Activated naive CD4-positive, alpha-beta T cell treated with anti-CD3 and anti-CD28 coated beads for 36 hours (primary cell): ENCODE results near the gene BMAL2. TPM values are rescaled to one million over a fixed set of nuclear protein-coding genes. Genes with fewer than 3 reads are reported as not detected.
A peak's percentile ranks its signal among the peaks of the same experiment; 100 is the strongest.

ENCODE experiments used
- CTCF ChIA-PET: fragments of 350-600 bp; sonication (Branson Sonifier 250); formaldehyde crosslinking; loops from one replicate; lab custom pipeline; 2021; ENCODE audit warnings: antibody characterized with exemption; lab: Charles Lee
- DNase-seq: peaks from one replicate; pipeline ENCODE4 v3.0.0-alpha.2; 2020
- H3K27ac Mint-ChIP-seq: one replicate; pipeline ENCODE4 v1.8.0; 2021; ENCODE audit warnings: mild to moderate bottlenecking, mixed read lengths
- H3K27me3 Mint-ChIP-seq: one replicate; pipeline ENCODE4 v1.8.0; 2021; ENCODE audit warnings: low read depth, mixed read lengths
- H3K36me3 Mint-ChIP-seq: one replicate; pipeline ENCODE4 v1.8.0; 2021; ENCODE audit warnings: low read depth, mixed read lengths
- H3K4me1 Mint-ChIP-seq: one replicate; pipeline ENCODE4 v1.8.0; 2021; ENCODE audit warnings: low read depth, mixed read lengths
- H3K4me3 Mint-ChIP-seq: one replicate; pipeline ENCODE4 v1.8.0; 2021; ENCODE audit warnings: mild to moderate bottlenecking, moderate library complexity, mixed read lengths
- H3K9me3 Mint-ChIP-seq: one replicate; pipeline ENCODE4 v1.8.0; 2021; ENCODE audit warnings: mixed read lengths
- intact Hi-C: fragments of 100-400 bp; cut with micrococcal nuclease; formaldehyde crosslinking; loops from one replicate; pipeline ENCODE4 v1.15.1; 2023
- total RNA-seq, 2 experiments: library from RNA; stranded (reverse); gene quantifications; one replicate each; pipeline ENCODE4 v1.2.3, GENCODE V29; 2021

The BMAL2 gene
- total RNA-seq, 2 experiments from 2014 or later, result 7.9 to 9.2 TPM

GRCh38 chr12:27330846-27331245 is 1.8 kb upstream of the BMAL2 start:
- Mint-ChIP-seq H3K4me3 (no peak overlapping the region), H3K9me3 (no peaks in the 10 kb centered on the region), H3K4me1 (peaks cover 34% of the 10 kb centered on the region), H3K27ac (no peak overlapping the region), H3K36me3 (peaks cover 6% of the 10 kb centered on the region), H3K27me3 (peaks cover 24% of the 10 kb centered on the region)
- no peak for DNase-seq
- CTCF ChIA-PET, result interaction anchor here (0.7 to 1.7 kb wide), 2 partner anchors 10 to 188 kb away, joined by 3 to 4 read pairs; no protein-coding TSS in a partner anchor
- intact Hi-C loops, result loop anchor here (1.0 to 5.0 kb wide), 14 partner anchors 53 to 921 kb away; partner anchors contain the start of genes FGFR1OP2, MED21, STK38L and TM7SF3

- peak overlapping the region; percentile 81 for H3K4me3 Mint-ChIP-seq
- CTCF ChIA-PET, result interaction anchor here (0.7 to 1.7 kb wide), 2 partner anchors 10 to 189 kb away, joined by 3 to 4 read pairs; no protein-coding TSS in a partner anchor
- intact Hi-C loops, result loop anchor here (1.0 to 5.0 kb wide), 14 partner anchors 53 to 921 kb away; partner anchors contain the start of genes FGFR1OP2, MED21, STK38L and TM7SF3
- DNase-seq, result peak; percentile 67
- H3K9me3 Mint-ChIP-seq, result no peaks in the 10 kb centered on the region
- peaks cover 6% of the 10 kb centered on the region for H3K36me3 Mint-ChIP-seq
- peaks cover 34% of the 10 kb centered on the region for H3K4me1 Mint-ChIP-seq
- H3K27me3 Mint-ChIP-seq, result peaks cover 30% of the 10 kb centered on the region
- peak overlapping the region; percentile 74 for H3K27ac Mint-ChIP-seq
Observed at GRCh38 chr12:27331291-27331926, 1.2 kb upstream of the BMAL2 start.

- H3K4me3 Mint-ChIP-seq, result peak overlapping the region; percentile 81
- peaks cover 34% of the 10 kb centered on the region for H3K4me1 Mint-ChIP-seq
- no peak for DNase-seq
- peak overlapping the region; percentile 74 for H3K27ac Mint-ChIP-seq
- peaks cover 4% of the 10 kb centered on the region for H3K36me3 Mint-ChIP-seq
- H3K27me3 Mint-ChIP-seq, result peaks cover 30% of the 10 kb centered on the region
- CTCF ChIA-PET, result interaction anchor here (1.7 kb wide), 1 partner anchor 9 kb away, joined by 4 read pairs; no protein-coding TSS in a partner anchor
- H3K9me3 Mint-ChIP-seq, result no peaks in the 10 kb centered on the region
- intact Hi-C loops, result loop anchor here (1.0 to 5.0 kb wide), 16 partner anchors 52 to 920 kb away; partner anchors contain the start of genes FGFR1OP2, MED21, MRPS35 and STK38L
Observed at GRCh38 chr12:27331927-27332324, 710 bp upstream of the BMAL2 start.

GRCh38 chr12:27332407-27332713 is 276 bp upstream of the BMAL2 start:
- no peak overlapping the region for H3K27ac Mint-ChIP-seq
- CTCF ChIA-PET, result interaction anchor here (1.4 kb wide), 1 partner anchor 26 kb away, joined by 6 read pairs; no protein-coding TSS in a partner anchor
- DNase-seq, result no peak
- no peaks in the 10 kb centered on the region for H3K9me3 Mint-ChIP-seq
- H3K27me3 Mint-ChIP-seq, result peaks cover 30% of the 10 kb centered on the region
- peak overlapping the region; percentile 81 for H3K4me3 Mint-ChIP-seq
- peaks cover 34% of the 10 kb centered on the region for H3K4me1 Mint-ChIP-seq
- H3K36me3 Mint-ChIP-seq, result peaks cover 4% of the 10 kb centered on the region
- intact Hi-C loops, result loop anchor here (2.0 to 5.0 kb wide), 3 partner anchors 370 to 920 kb away; partner anchors contain the start of gene MRPS35

- Mint-ChIP-seq H3K4me1 (peaks cover 37% of the 10 kb centered on the region), H3K27me3 (peaks cover 31% of the 10 kb centered on the region)
- intact Hi-C loops, result loop anchor here (2.0 to 5.0 kb wide), 3 partner anchors 369 to 919 kb away; partner anchors contain the start of gene MRPS35
Observed at GRCh38 chr12:27333403-27334009, 870 bp downstream of the BMAL2 start.

GRCh38 chr12:27334042-27334720 is 1.5 kb downstream of the BMAL2 start:
- peak overlapping the region; percentile 26 for H3K27ac Mint-ChIP-seq
- intact Hi-C loops, result loop anchor here (5.0 kb wide), 1 partner anchor 918 kb away; no protein-coding TSS in a partner anchor

More at GRCh38 chr12:27333403-27334009, 870 bp downstream of the BMAL2 start:
- Mint-ChIP-seq H3K4me3 (peak overlapping the region; percentile 90), H3K9me3 (no peaks in the 10 kb centered on the region), H3K27ac (no peak overlapping the region), H3K36me3 (peaks cover 4% of the 10 kb centered on the region)
- DNase-seq, result peak; percentile 63
- CTCF ChIA-PET, result interaction anchor here (1.4 kb wide), 1 partner anchor 27 kb away, joined by 6 read pairs; no protein-coding TSS in a partner anchor

GRCh38 chr12:27334721-27335082 is 2.1 kb downstream of the BMAL2 start:
- Mint-ChIP-seq H3K4me3 (no peak overlapping the region), H3K4me1 (peaks cover 36% of the 10 kb centered on the region), H3K27me3 (peaks cover 36% of the 10 kb centered on the region), H3K9me3 (no peaks in the 10 kb centered on the region), H3K27ac (no peak overlapping the region), H3K36me3 (peaks cover 4% of the 10 kb centered on the region)
- CTCF ChIA-PET, result interaction anchor here (1.4 kb wide), 1 partner anchor 50 kb away, joined by 3 read pairs; no protein-coding TSS in a partner anchor
- intact Hi-C loops, result loop anchor here (5.0 kb wide), 1 partner anchor 918 kb away; no protein-coding TSS in a partner anchor
- DNase-seq, result no peak

More at GRCh38 chr12:27334042-27334720, 1.5 kb downstream of the BMAL2 start:
- CTCF ChIA-PET, result interaction anchor here (1.4 kb wide), 1 partner anchor 51 kb away, joined by 3 read pairs; no protein-coding TSS in a partner anchor
- Mint-ChIP-seq H3K9me3 (no peaks in the 10 kb centered on the region), H3K4me3 (peak overlapping the region; percentile 90), H3K27me3 (peaks cover 34% of the 10 kb centered on the region), H3K4me1 (peaks cover 37% of the 10 kb centered on the region), H3K36me3 (peaks cover 4% of the 10 kb centered on the region)
- DNase-seq, result no peak

GRCh38 chr12:27335364-27336281 is 3.0 kb downstream of the BMAL2 start:
- no peak for DNase-seq
- CTCF ChIA-PET, result interaction anchor here (1.4 kb wide), 1 partner anchor 49 kb away, joined by 3 read pairs; no protein-coding TSS in a partner anchor
- H3K4me3 Mint-ChIP-seq, result no peak overlapping the region
- peaks cover 32% of the 10 kb centered on the region for H3K4me1 Mint-ChIP-seq
- no peaks in the 10 kb centered on the region for H3K9me3 Mint-ChIP-seq
- no peak overlapping the region for H3K27ac Mint-ChIP-seq
- peaks cover 4% of the 10 kb centered on the region for H3K36me3 Mint-ChIP-seq
- intact Hi-C loops, result no loop called here
- peaks cover 41% of the 10 kb centered on the region for H3K27me3 Mint-ChIP-seq

GRCh38 chr12:27336282-27336653 is 3.6 kb downstream of the BMAL2 start:
- Mint-ChIP-seq H3K27me3 (peaks cover 41% of the 10 kb centered on the region), H3K36me3 (peaks cover 4% of the 10 kb centered on the region), H3K9me3 (no peaks in the 10 kb centered on the region), H3K4me1 (peaks cover 26% of the 10 kb centered on the region), H3K27ac (no peak overlapping the region), H3K4me3 (no peak overlapping the region)
- CTCF ChIA-PET, result interaction anchor here (0.5 to 0.9 kb wide), 2 partner anchors 98 to 99 kb away, joined by 3 read pairs; no protein-coding TSS in a partner anchor
- no peak for DNase-seq
- intact Hi-C loops, result no loop called here

- Mint-ChIP-seq H3K9me3 (no peaks in the 10 kb centered on the region), H3K27ac (no peak overlapping the region), H3K4me3 (no peak overlapping the region), H3K36me3 (peaks cover 4% of the 10 kb centered on the region), H3K4me1 (peaks cover 15% of the 10 kb centered on the region), H3K27me3 (peaks cover 36% of the 10 kb centered on the region)
- intact Hi-C loops, result no loop called here
- CTCF ChIA-PET, result interaction anchor here (0.9 kb wide), 1 partner anchor 31 kb away, joined by 3 read pairs; no protein-coding TSS in a partner anchor
- DNase-seq, result no peak
Observed at GRCh38 chr12:27337376-27337775, 4.7 kb downstream of the BMAL2 start.

GRCh38 chr12:27338473-27338872 is 5.8 kb downstream of the BMAL2 start:
- Mint-ChIP-seq H3K27me3 (peaks cover 33% of the 10 kb centered on the region), H3K4me1 (peaks cover 12% of the 10 kb centered on the region), H3K36me3 (peaks cover 3% of the 10 kb centered on the region), H3K4me3 (no peak overlapping the region), H3K27ac (no peak overlapping the region), H3K9me3 (no peaks in the 10 kb centered on the region)
- intact Hi-C loops, result no loop called here
- DNase-seq, result no peak
- CTCF ChIA-PET, result interaction anchor here (0.5 kb wide), 1 partner anchor 335 kb away, joined by 3 read pairs; no protein-coding TSS in a partner anchor
